Calu3 (cell line): ENCODE data around the gene CNPY4. TPM values are rescaled to one million over a fixed set of nuclear protein-coding genes. Genes with fewer than 3 reads are reported as not detected.
"Not testable (repeated sequence)": the region's sequence is repeated elsewhere in the genome, so short reads cannot be mapped to it uniquely, and the experiment has no call there.

Experiments
- BruUV-seq: library from RNA; stranded (reverse); fragments of 400-500 nt; replicated peaks from 2 replicates; lab custom pipeline; 2021; lab: Mats Ljungman, UMichigan
- CTCF ChIA-PET: fragments of 300-600 bp; sonication (Branson Sonifier 250); formaldehyde crosslinking; loops from one replicate; lab custom pipeline; 2022; ENCODE audit warnings: antibody characterized with exemption; lab: Charles Lee
- DNase-seq: peaks from one replicate; pipeline ENCODE4 v3.0.0; 2022
- H3K27ac Mint-ChIP-seq: one replicate; pipeline ENCODE4 v1.8.0; 2022; ENCODE audit warnings: mixed read lengths; ENCODE audit not compliant: unreplicated experiment
- H3K27me3 Mint-ChIP-seq: one replicate; pipeline ENCODE4 v1.8.0; 2022; ENCODE audit warnings: mixed read lengths; ENCODE audit not compliant: unreplicated experiment
- H3K36me3 Mint-ChIP-seq: one replicate; pipeline ENCODE4 v1.8.0; 2022; ENCODE audit warnings: mild to moderate bottlenecking, moderate library complexity, mixed read lengths; ENCODE audit not compliant: insufficient read depth, unreplicated experiment
- H3K4me1 Mint-ChIP-seq: one replicate; pipeline ENCODE4 v1.8.0; 2022; ENCODE audit warnings: mild to moderate bottlenecking, low read depth, mixed read lengths; ENCODE audit not compliant: unreplicated experiment
- H3K4me3 Mint-ChIP-seq: one replicate; pipeline ENCODE4 v1.8.0; 2022; ENCODE audit warnings: mild to moderate bottlenecking, low read depth, moderate library complexity, mixed read lengths; ENCODE audit not compliant: unreplicated experiment
- H3K9me3 Mint-ChIP-seq: one replicate; pipeline ENCODE4 v1.8.0; 2022; ENCODE audit warnings: low read depth, mixed read lengths; ENCODE audit not compliant: unreplicated experiment
- CTCF ChIP-seq: fragments of 200-600 bp; IDR thresholded peaks from one replicate; pipeline ENCODE4 v1.8.0; 2022; ENCODE audit warnings: antibody characterized with exemption; ENCODE audit not compliant: unreplicated experiment
- intact Hi-C: fragments of 100-400 bp; cut with micrococcal nuclease; formaldehyde crosslinking; loops from one replicate; pipeline ENCODE4 v1.10.0; 2022; ENCODE audit not compliant: unreplicated experiment
- total RNA-seq: library from RNA; stranded (reverse); gene quantifications from 2 replicates; pipeline ENCODE4 v1.2.3, GENCODE V29; 2022

Gene CNPY4
- total RNA-seq, 1 experiment from 2014 or later, result 5.9 TPM

GRCh38 chr7:100126931-100127865 lies 7.8 kb downstream of the CNPY4 start, which contains the start of gene MBLAC1:
Gene MBLAC1 (plus strand): TSS chr7:100126967. CDS start chr7:100127396, 429 bp downstream.
- H3K9me3 Mint-ChIP-seq, result no peaks in the 10 kb centered on the region
- H3K4me3 Mint-ChIP-seq, result peak within 1 kb of the TSS; percentile 88
- H3K36me3 Mint-ChIP-seq, result peaks cover 31% of the 10 kb centered on the region
- peak within 1 kb of the TSS; percentile 93 for H3K27ac Mint-ChIP-seq
- no peak for TF ChIP-seq CTCF
- CTCF ChIA-PET, result no interaction called here
- H3K4me1 Mint-ChIP-seq, result peaks cover 13% of the 10 kb centered on the region
- no TSS peak for BruUV-seq
- DNase-seq, result peak; percentile 83
- intact Hi-C loops, result no loop called here
- no peaks in the 10 kb centered on the region for H3K27me3 Mint-ChIP-seq

GRCh38 chr7:100127866-100128636 lies 8.6 kb downstream of the CNPY4 start:
- Mint-ChIP-seq H3K27me3 (no peaks in the 10 kb centered on the region), H3K27ac (no peak overlapping the region), H3K36me3 (peaks cover 31% of the 10 kb centered on the region), H3K9me3 (no peaks in the 10 kb centered on the region), H3K4me1 (peaks cover 13% of the 10 kb centered on the region), H3K4me3 (peak overlapping the region; percentile 88)
- TF ChIP-seq CTCF, result no peak
- DNase-seq, result no peak
- CTCF ChIA-PET, result interaction anchor here (0.6 kb wide), 1 partner anchor 49 kb away, joined by 3 read pairs; the partner anchor contains the start of gene GPC2
- intact Hi-C loops, result no loop called here
- BruUV-seq, result no TSS peak

GRCh38 chr7:100128637-100128963 lies 9.2 kb downstream of the CNPY4 start:
- Mint-ChIP-seq H3K27me3 (no peaks in the 10 kb centered on the region), H3K27ac (no peak overlapping the region), H3K36me3 (peaks cover 31% of the 10 kb centered on the region), H3K9me3 (no peaks in the 10 kb centered on the region), H3K4me1 (peaks cover 13% of the 10 kb centered on the region), H3K4me3 (no peak overlapping the region)
- no TSS peak for BruUV-seq
- no peak for DNase-seq
- CTCF ChIA-PET, result interaction anchor here (0.6 kb wide), 1 partner anchor 48 kb away, joined by 3 read pairs; the partner anchor contains the start of gene GPC2
- intact Hi-C loops, result no loop called here
- TF ChIP-seq CTCF, result no peak

GRCh38 chr7:100130220-100130607 lies 10.8 kb downstream of the CNPY4 start:
- CTCF ChIA-PET, result interaction anchor here (0.7 kb wide), 1 partner anchor 89 kb away, joined by 3 read pairs; no protein-coding TSS in a partner anchor
- H3K4me3 Mint-ChIP-seq, H3K9me3 Mint-ChIP-seq, BruUV-seq, DNase-seq, H3K27me3 Mint-ChIP-seq, H3K27ac Mint-ChIP-seq: not testable (repeated sequence)
- H3K36me3 Mint-ChIP-seq, result peaks cover 31% of the 10 kb centered on the region
- intact Hi-C loops, result loop anchor here (5.0 kb wide), 1 partner anchor 82 kb away; no protein-coding TSS in a partner anchor
- peaks cover 13% of the 10 kb centered on the region for H3K4me1 Mint-ChIP-seq
